GM23338 (cell line): ENCODE results near the gene AGRN. TPM values are rescaled to one million over a fixed set of nuclear protein-coding genes. Genes with fewer than 3 reads are reported as not detected.
"Not testable (repeated sequence)": the region's sequence is repeated elsewhere in the genome, so short reads cannot be mapped to it uniquely, and the experiment has no call there.

Source experiments
- ATAC-seq: fragments of 200-7000 bp; cut with Tn5 transposase; 3 replicates; pipeline ENCODE4 v1.9.1; 2020
- DNase-seq: peaks from one replicate; pipeline ENCODE4 v3.0.0-alpha.2; 2015; ENCODE audit warnings: low spot score
- H2AFZ ChIP-seq: fragments of 200-600 bp; sonication (generic); 2 replicates; pipeline ENCODE4 v1.8.0; 2016; ENCODE audit warnings: antibody characterized with exemption, mild to moderate bottlenecking, moderate library complexity
- H3F3A ChIP-seq: fragments of 200-600 bp; sonication (generic); replicated peaks from 2 replicates; pipeline ENCODE4 v1.8.0; 2017; ENCODE audit warnings: antibody characterized with exemption, mixed run types, low read depth
- H3K27ac ChIP-seq: fragments of 200-600 bp; sonication (generic); 2 replicates; pipeline ENCODE4 v1.6.1; 2016; ENCODE audit warnings: low read depth
- H3K27me3 ChIP-seq: fragments of 200-600 bp; sonication (generic); 2 replicates; pipeline ENCODE4 v1.8.0; 2016; ENCODE audit warnings: mild to moderate bottlenecking, mixed run types, moderate library complexity; ENCODE audit not compliant: insufficient read depth
- H3K36me3 ChIP-seq: fragments of 200-600 bp; sonication (generic); 2 replicates; pipeline ENCODE4 v1.8.0; 2016; ENCODE audit warnings: mild to moderate bottlenecking; ENCODE audit not compliant: insufficient read depth
- H3K4me1 ChIP-seq: fragments of 200-600 bp; sonication (generic); 2 replicates; pipeline ENCODE4 v1.8.0; 2016; ENCODE audit warnings: mild to moderate bottlenecking, moderate library complexity; ENCODE audit not compliant: insufficient read depth
- H3K4me2 ChIP-seq: fragments of 200-600 bp; sonication (generic); 2 replicates; pipeline ENCODE4 v1.7.1; 2017; ENCODE audit warnings: mixed run types
- H3K4me3 ChIP-seq: fragments of 200-600 bp; sonication (generic); 2 replicates; pipeline ENCODE4 v1.6.1; 2016; ENCODE audit warnings: mixed run types
- H3K79me2 ChIP-seq: fragments of 200-600 bp; sonication (generic); replicated peaks from 2 replicates; pipeline ENCODE4 v1.8.0; 2017; ENCODE audit warnings: mild to moderate bottlenecking; ENCODE audit not compliant: insufficient read depth
- H3K9me2 ChIP-seq: fragments of 200-600 bp; sonication (generic); 2 replicates; pipeline ENCODE4 v1.8.0; 2017; ENCODE audit not compliant: insufficient read depth
- H4K20me1 ChIP-seq: fragments of 200-600 bp; sonication (generic); replicated peaks from 2 replicates; pipeline ENCODE4 v1.8.0; 2017; ENCODE audit warnings: mild to moderate bottlenecking; ENCODE audit not compliant: insufficient read depth
- H3K27ac Mint-ChIP-seq: 2 replicates; pipeline ENCODE4 v1.8.0; 2020; ENCODE audit warnings: inconsistent platforms, mild to moderate bottlenecking, moderate library complexity, mixed read lengths
- H3K27me3 Mint-ChIP-seq: 3 replicates; pipeline ENCODE4 v1.8.0; 2022; ENCODE audit warnings: low read depth, mild to moderate bottlenecking, moderate library complexity, mixed read lengths, inconsistent platforms; ENCODE audit not compliant: insufficient read depth, poor library complexity
- H3K36me3 Mint-ChIP-seq: 3 replicates; pipeline ENCODE4 v1.8.0; 2021; ENCODE audit warnings: low read depth, mild to moderate bottlenecking, inconsistent platforms, moderate library complexity, mixed read lengths
- H3K4me1 Mint-ChIP-seq: 3 replicates; pipeline ENCODE4 v1.8.0; 2020; ENCODE audit warnings: mild to moderate bottlenecking, inconsistent platforms, mixed read lengths
- H3K4me3 Mint-ChIP-seq: 3 replicates; pipeline ENCODE4 v1.8.0; 2021; ENCODE audit warnings: moderate library complexity, mild to moderate bottlenecking, inconsistent platforms, mixed read lengths
- H3K9me3 Mint-ChIP-seq: 3 replicates; pipeline ENCODE4 v1.8.0; 2020; ENCODE audit warnings: moderate library complexity, mild to moderate bottlenecking, inconsistent platforms, mixed read lengths
- CREB1 ChIP-seq: fragments of 250-450 bp; sonication (Bioruptor Pico); IDR thresholded peaks from 2 replicates; pipeline ENCODE4 v1.5.0; 2020; ENCODE audit warnings: low read depth, mild to moderate bottlenecking, moderate library complexity
- EZH2 ChIP-seq: fragments of 200-600 bp; sonication (generic); IDR thresholded peaks from one replicate; pipeline ENCODE4 v1.8.0; 2017; ENCODE audit warnings: antibody characterized with exemption, mild to moderate bottlenecking, low read depth; ENCODE audit not compliant: unreplicated experiment
- JUNB ChIP-seq: IDR thresholded peaks from one replicate; pipeline ENCODE4 v1.6.1; 2016; ENCODE audit warnings: antibody characterized with exemption; ENCODE audit not compliant: unreplicated experiment
- NANOG ChIP-seq: IDR thresholded peaks from 2 replicates; pipeline ENCODE4 v1.6.1; 2016; ENCODE audit warnings: antibody characterized with exemption, borderline replicate concordance
- POLR2AphosphoS5 ChIP-seq: IDR thresholded peaks from 2 replicates; pipeline ENCODE4 v1.6.1; 2016; ENCODE audit warnings: antibody characterized with exemption, low read depth
- STAT1 ChIP-seq: IDR thresholded peaks from one replicate; pipeline ENCODE4 v1.6.1; 2016; ENCODE audit warnings: antibody characterized with exemption; ENCODE audit not compliant: unreplicated experiment
- ZNF114 ChIP-seq: fragments of 250-450 bp; sonication (Bioruptor Pico); IDR thresholded peaks from 2 replicates; pipeline ENCODE4 v1.5.0; 2020; ENCODE audit warnings: mild to moderate bottlenecking, moderate library complexity
- ZNF331 ChIP-seq: fragments of 250-450 bp; sonication (Bioruptor Pico); IDR thresholded peaks from 2 replicates; pipeline ENCODE4 v1.5.0; 2020; ENCODE audit warnings: low read depth, mild to moderate bottlenecking, moderate library complexity
- polyA plus RNA-seq: library from polyadenylated mRNA; unstranded; fragments of >200 nt; fragmentation: Nextera tagmentation; extraction: Ambion mirVana; gene quantifications from 2 replicates; pipeline ENCODE4 v1.2.1, GENCODE V29; 2016
- total RNA-seq: library from RNA; depleted of rRNA; stranded (reverse); fragments of >200 nt; shearing (Covaris generic); gene quantifications from 2 replicates; pipeline ENCODE4 v1.2.3, GENCODE V29; 2014
- TF ChIP-seq, protein P1 (sequence below): IDR thresholded peaks from 2 replicates; pipeline ENCODE4 v1.6.1; 2016; ENCODE audit warnings: antibody characterized with exemption
- TF ChIP-seq, protein P2 (sequence below), 2 experiments: fragments of 200-600 bp in 1 of 2; sonication (generic) in 1 of 2; conservative IDR thresholded peaks; 2 replicates each; pipeline versions ENCODE4 v1.5.1 to v1.6.1; 2016 to 2017; ENCODE audit warnings: antibody characterized with exemption in 2 of 2, low read depth in 2 of 2, mild to moderate bottlenecking in 2 of 2, moderate library complexity in 1 of 2
- TF ChIP-seq, protein P3 (sequence below): IDR thresholded peaks from one replicate; pipeline ENCODE4 v1.6.1; 2018; ENCODE audit warnings: antibody characterized with exemption; ENCODE audit not compliant: unreplicated experiment

AGRN gene
- total and polyA plus RNA-seq, 2 experiments from 2014 or later: 12.3 to 185 TPM

DNA sequence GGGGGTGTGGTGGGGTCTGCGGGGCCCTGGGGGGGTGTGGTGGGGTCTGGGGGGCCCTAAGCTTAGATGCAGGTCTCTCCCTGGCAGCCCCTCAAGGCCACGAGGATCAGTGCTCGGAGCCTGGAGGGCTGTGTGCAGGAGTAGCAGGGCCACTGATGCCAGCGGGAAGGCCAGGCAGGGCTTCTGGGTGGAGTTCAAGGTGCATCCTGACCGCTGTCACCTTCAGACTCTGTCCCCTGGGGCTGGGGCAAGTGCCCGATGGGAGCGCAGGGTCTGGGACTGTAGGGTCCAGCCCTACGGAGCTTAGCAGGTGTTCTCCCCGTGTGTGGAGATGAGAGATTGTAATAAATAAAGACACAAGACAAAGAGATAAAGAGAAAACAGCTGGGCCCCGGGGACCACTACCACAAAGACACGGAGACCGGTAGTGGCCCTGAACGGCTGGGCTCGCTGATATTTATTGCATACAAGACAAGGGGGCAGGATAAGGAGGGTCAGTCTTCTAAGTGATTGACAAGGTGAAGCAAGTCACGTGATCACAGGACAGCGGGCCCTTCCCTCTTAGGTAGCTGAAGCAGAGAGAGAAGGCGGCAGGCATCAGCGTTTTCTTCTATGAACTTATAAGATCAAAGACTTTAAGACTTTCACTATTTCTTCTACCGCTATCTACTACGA lies 45.5 kb downstream of the AGRN start:
- H3K27me3 ChIP-seq: peaks cover 39% of the 10 kb centered on the region
- DNase-seq (no peak), ATAC-seq (no peak)
- H3K4me3 ChIP-seq: no peak overlapping the region
- TF ChIP-seq, protein P1, sequence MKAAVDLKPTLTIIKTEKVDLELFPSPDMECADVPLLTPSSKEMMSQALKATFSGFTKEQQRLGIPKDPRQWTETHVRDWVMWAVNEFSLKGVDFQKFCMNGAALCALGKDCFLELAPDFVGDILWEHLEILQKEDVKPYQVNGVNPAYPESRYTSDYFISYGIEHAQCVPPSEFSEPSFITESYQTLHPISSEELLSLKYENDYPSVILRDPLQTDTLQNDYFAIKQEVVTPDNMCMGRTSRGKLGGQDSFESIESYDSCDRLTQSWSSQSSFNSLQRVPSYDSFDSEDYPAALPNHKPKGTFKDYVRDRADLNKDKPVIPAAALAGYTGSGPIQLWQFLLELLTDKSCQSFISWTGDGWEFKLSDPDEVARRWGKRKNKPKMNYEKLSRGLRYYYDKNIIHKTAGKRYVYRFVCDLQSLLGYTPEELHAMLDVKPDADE: no peak
- TF ChIP-seq JUNB (no peak), POLR2AphosphoS5 (no peak), ZNF331 (CRISPR knock-in tag) (no peak), EZH2 (no peak), CREB1 (CRISPR knock-in tag) (no peak), STAT1 (no peak), NANOG (no peak), ZNF114 (no peak)
- TF ChIP-seq, protein P2, sequence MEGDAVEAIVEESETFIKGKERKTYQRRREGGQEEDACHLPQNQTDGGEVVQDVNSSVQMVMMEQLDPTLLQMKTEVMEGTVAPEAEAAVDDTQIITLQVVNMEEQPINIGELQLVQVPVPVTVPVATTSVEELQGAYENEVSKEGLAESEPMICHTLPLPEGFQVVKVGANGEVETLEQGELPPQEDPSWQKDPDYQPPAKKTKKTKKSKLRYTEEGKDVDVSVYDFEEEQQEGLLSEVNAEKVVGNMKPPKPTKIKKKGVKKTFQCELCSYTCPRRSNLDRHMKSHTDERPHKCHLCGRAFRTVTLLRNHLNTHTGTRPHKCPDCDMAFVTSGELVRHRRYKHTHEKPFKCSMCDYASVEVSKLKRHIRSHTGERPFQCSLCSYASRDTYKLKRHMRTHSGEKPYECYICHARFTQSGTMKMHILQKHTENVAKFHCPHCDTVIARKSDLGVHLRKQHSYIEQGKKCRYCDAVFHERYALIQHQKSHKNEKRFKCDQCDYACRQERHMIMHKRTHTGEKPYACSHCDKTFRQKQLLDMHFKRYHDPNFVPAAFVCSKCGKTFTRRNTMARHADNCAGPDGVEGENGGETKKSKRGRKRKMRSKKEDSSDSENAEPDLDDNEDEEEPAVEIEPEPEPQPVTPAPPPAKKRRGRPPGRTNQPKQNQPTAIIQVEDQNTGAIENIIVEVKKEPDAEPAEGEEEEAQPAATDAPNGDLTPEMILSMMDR (conservative IDR thresholded peaks at IDR 0.05; ENCODE audit: low read depth in 2 of 2): no peak
- TF ChIP-seq, protein P3, sequence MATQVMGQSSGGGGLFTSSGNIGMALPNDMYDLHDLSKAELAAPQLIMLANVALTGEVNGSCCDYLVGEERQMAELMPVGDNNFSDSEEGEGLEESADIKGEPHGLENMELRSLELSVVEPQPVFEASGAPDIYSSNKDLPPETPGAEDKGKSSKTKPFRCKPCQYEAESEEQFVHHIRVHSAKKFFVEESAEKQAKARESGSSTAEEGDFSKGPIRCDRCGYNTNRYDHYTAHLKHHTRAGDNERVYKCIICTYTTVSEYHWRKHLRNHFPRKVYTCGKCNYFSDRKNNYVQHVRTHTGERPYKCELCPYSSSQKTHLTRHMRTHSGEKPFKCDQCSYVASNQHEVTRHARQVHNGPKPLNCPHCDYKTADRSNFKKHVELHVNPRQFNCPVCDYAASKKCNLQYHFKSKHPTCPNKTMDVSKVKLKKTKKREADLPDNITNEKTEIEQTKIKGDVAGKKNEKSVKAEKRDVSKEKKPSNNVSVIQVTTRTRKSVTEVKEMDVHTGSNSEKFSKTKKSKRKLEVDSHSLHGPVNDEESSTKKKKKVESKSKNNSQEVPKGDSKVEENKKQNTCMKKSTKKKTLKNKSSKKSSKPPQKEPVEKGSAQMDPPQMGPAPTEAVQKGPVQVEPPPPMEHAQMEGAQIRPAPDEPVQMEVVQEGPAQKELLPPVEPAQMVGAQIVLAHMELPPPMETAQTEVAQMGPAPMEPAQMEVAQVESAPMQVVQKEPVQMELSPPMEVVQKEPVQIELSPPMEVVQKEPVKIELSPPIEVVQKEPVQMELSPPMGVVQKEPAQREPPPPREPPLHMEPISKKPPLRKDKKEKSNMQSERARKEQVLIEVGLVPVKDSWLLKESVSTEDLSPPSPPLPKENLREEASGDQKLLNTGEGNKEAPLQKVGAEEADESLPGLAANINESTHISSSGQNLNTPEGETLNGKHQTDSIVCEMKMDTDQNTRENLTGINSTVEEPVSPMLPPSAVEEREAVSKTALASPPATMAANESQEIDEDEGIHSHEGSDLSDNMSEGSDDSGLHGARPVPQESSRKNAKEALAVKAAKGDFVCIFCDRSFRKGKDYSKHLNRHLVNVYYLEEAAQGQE: no peak
- H3K27ac ChIP-seq: no peak overlapping the region
- peaks cover 6% of the 10 kb centered on the region; the same call in 1 of the 2 replicates for H3K4me1 ChIP-seq
- H3K36me3 ChIP-seq: no peaks in the 10 kb centered on the region
- Mint-ChIP-seq H3K4me3 (no peak overlapping the region), H3K27me3 (peaks cover 35% of the 10 kb centered on the region), H3K4me1 (no peaks in the 10 kb centered on the region), H3K36me3 (no peaks in the 10 kb centered on the region), H3K27ac (no peak overlapping the region), H3K9me3 (no peaks in the 10 kb centered on the region)
- H3K9me2 ChIP-seq: no peaks in the 10 kb centered on the region
- no peak overlapping the region for H3K4me2 ChIP-seq
- H2AFZ ChIP-seq: no peak overlapping the region
- H3F3A ChIP-seq: no peaks in the 10 kb centered on the region
- no peaks in the 10 kb centered on the region for H3K79me2 ChIP-seq
- no peaks in the 10 kb centered on the region; the same call in 1 of the 2 replicates for H4K20me1 ChIP-seq

DNA sequence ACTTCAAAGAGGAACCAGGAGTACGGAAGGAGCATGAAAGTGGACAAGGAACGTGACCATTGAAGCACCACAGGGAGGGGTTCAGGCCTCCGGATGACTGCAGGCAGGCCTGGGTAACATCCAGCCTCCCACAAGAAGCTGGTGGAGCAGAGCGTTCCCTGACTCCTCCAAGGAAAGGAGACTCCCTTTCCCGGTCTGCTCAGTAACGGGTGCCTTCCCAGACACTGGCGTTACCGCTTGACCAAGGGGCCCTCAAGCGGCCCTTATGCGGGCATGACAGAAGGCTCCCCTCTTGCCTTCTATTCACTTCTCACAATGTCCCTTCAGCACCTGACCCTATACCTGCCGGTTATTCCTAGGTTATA lies 46.0 kb downstream of the AGRN start:
- H3K4me2 ChIP-seq, H3K4me3 Mint-ChIP-seq, H3F3A ChIP-seq, H3K9me2 ChIP-seq, H3K79me2 ChIP-seq, H2AFZ ChIP-seq, H3K4me3 ChIP-seq, DNase-seq, H4K20me1 ChIP-seq, ATAC-seq, H3K36me3 ChIP-seq, H3K27ac ChIP-seq, H3K36me3 Mint-ChIP-seq, H3K27ac Mint-ChIP-seq, H3K4me1 Mint-ChIP-seq, H3K9me3 Mint-ChIP-seq, H3K4me1 ChIP-seq: not testable (repeated sequence)
- peaks cover 37% of the 10 kb centered on the region for H3K27me3 ChIP-seq
- H3K27me3 Mint-ChIP-seq: peaks cover 31% of the 10 kb centered on the region
